HCT116 (cell line): ENCODE measurements around the gene SLC35B2. TPM values are rescaled to one million over a fixed set of nuclear protein-coding genes. Genes with fewer than 3 reads are reported as not detected.

Experiments
- ATAC-seq: fragments of 200-7000 bp; cut with Tn5 transposase; 2 replicates; pipeline ENCODE4 v1.9.1; 2020; ENCODE audit warnings: mild to moderate bottlenecking, moderate library complexity
- BruUV-seq: library from RNA; stranded (reverse); fragments of 400-500 nt; replicated peaks from 2 replicates; lab custom pipeline; 2021; lab: Mats Ljungman, UMichigan
- CTCF ChIA-PET: fragments of 300-600 bp; sonication (Branson Sonifier 250); formaldehyde crosslinking; loops from one replicate; lab custom pipeline; 2021; ENCODE audit warnings: antibody characterized with exemption; lab: Charles Lee
- POLR2A ChIA-PET: fragments of 300-600, 350-600 bp; sonication (Branson Sonifier 250); formaldehyde crosslinking; loops from one replicate; lab custom pipeline; 2021; ENCODE audit warnings: antibody characterized with exemption; lab: Charles Lee
- RAD21 ChIA-PET, 2 experiments: fragments of 300-600 bp; sonication (Branson Sonifier 250); formaldehyde crosslinking; loops; one replicate each; lab custom pipeline; 2023; ENCODE audit warnings: low total read pairs in 2 of 2; ENCODE audit not compliant: uncharacterized antibody in 2 of 2, unreplicated experiment in 2 of 2, low non-redundant PET in 1 of 2; lab: Charles Lee
- DNase-seq: peaks from one replicate; pipeline ENCODE4 v3.0.0-alpha.2; 2010; ENCODE audit warnings: low read depth, low spot score
- H2AFZ ChIP-seq: fragments of 200-600 bp; shearing (Covaris generic), sonication (generic); 2 replicates; pipeline ENCODE4 v1.6.1; 2017; ENCODE audit warnings: low read depth, mixed run types, mixed read lengths, antibody characterized with exemption, low read length; ENCODE audit not compliant: poor library complexity, severe bottlenecking
- H3K27ac ChIP-seq: 2 replicates; pipeline ENCODE4 v1.5.1; 2012; ENCODE audit warnings: low read depth, low read length
- H3K27me3 ChIP-seq: fragments of 200-600 bp; sonication (generic); 2 replicates; pipeline ENCODE4 v1.6.1; 2016; ENCODE audit warnings: mixed run types, low read length, mixed read lengths; ENCODE audit not compliant: insufficient read depth
- H3K36me3 ChIP-seq, 2 experiments: fragments of 200-500 bp in 1 of 2; fragments of 200-600 bp in 1 of 2; sonication (Bioruptor generic) in 1 of 2; sonication (generic) in 1 of 2; 2 replicates each; pipeline versions ENCODE4 v1.5.1 to v1.6.1; 2014 to 2016; ENCODE audit warnings: low read length in 2 of 2, inconsistent platforms in 1 of 2, mixed read lengths in 1 of 2, mixed run types in 1 of 2; ENCODE audit not compliant: insufficient read depth in 2 of 2, control insufficient read depth in 1 of 2
- H3K4me1 ChIP-seq, 2 experiments: fragments of 200-600 bp in 1 of 2; sonication (generic) in 1 of 2; 2 replicates each; pipeline versions ENCODE4 v1.5.1 to v1.6.1; 2012 to 2017; ENCODE audit warnings: low read length in 2 of 2, inconsistent platforms in 1 of 2, mild to moderate bottlenecking in 1 of 2, mixed read lengths in 1 of 2, mixed run types in 1 of 2, moderate library complexity in 1 of 2; ENCODE audit not compliant: insufficient read depth in 2 of 2, control insufficient read depth in 1 of 2
- H3K4me2 ChIP-seq: fragments of 200-600 bp; sonication (generic); 2 replicates; pipeline ENCODE4 v1.6.1; 2017; ENCODE audit warnings: mixed run types, low read length, mixed read lengths
- H3K4me3 ChIP-seq, 2 experiments: fragments of 200-600 bp in 1 of 2; sonication (generic) in 1 of 2; replicated peaks in 1 of 2; 2 replicates each; pipeline ENCODE4 v1.5.1; 2011 to 2016; ENCODE audit warnings: low read length in 2 of 2, control low read depth in 1 of 2, low read depth in 1 of 2, mild to moderate bottlenecking in 1 of 2, mixed read lengths in 1 of 2, mixed run types in 1 of 2
- H3K79me2 ChIP-seq: fragments of 200-600 bp; sonication (generic); 2 replicates; pipeline ENCODE4 v1.6.1; 2017; ENCODE audit warnings: mild to moderate bottlenecking, mixed run types, low read length, moderate library complexity, mixed read lengths; ENCODE audit not compliant: insufficient read depth
- H3K9ac ChIP-seq: fragments of 200-600 bp; sonication (generic); 2 replicates; pipeline ENCODE4 v1.6.1; 2016; ENCODE audit warnings: low read length, mixed read lengths
- H3K9me2 ChIP-seq: fragments of 200-600 bp; sonication (generic), shearing (Covaris generic); 2 replicates; pipeline ENCODE4 v1.6.1; 2017; ENCODE audit warnings: mixed run types, mild to moderate bottlenecking, moderate library complexity; ENCODE audit not compliant: insufficient read depth
- H3K9me3 ChIP-seq, 2 experiments: fragments of 200-500 bp in 1 of 2; fragments of 200-600 bp in 1 of 2; sonication (Bioruptor generic) in 1 of 2; sonication (generic) in 1 of 2; 2 replicates each; pipeline ENCODE4 v1.6.1; 2014 to 2017; ENCODE audit warnings: low read length in 2 of 2, mixed read lengths in 2 of 2, inconsistent platforms in 1 of 2, low read depth in 1 of 2, mild to moderate bottlenecking in 1 of 2, mixed run types in 1 of 2, moderate library complexity in 1 of 2; ENCODE audit not compliant: control insufficient read depth in 1 of 2, insufficient read depth in 1 of 2
- H4K20me1 ChIP-seq: fragments of 200-600 bp; sonication (generic), shearing (Covaris generic); 2 replicates; pipeline ENCODE4 v1.6.1; 2017; ENCODE audit warnings: mixed run types, mild to moderate bottlenecking, moderate library complexity; ENCODE audit not compliant: insufficient read depth
- CEBPB ChIP-seq: IDR thresholded peaks from 2 replicates; pipeline ENCODE4 v1.6.1; 2012; ENCODE audit warnings: low read depth
- CTCF ChIP-seq, 3 experiments: fragments of 200-600 bp in 1 of 3; sonication (generic) in 1 of 3; IDR thresholded peaks in 2 of 3; conservative IDR thresholded peaks in 1 of 3; 2 replicates each; pipeline ENCODE4 v1.5.1; 2012 to 2017; ENCODE audit warnings: low read depth in 2 of 3, low read length in 2 of 3, antibody characterized with exemption in 1 of 3, borderline replicate concordance in 1 of 3, control low read depth in 1 of 3, mild to moderate bottlenecking in 1 of 3, mixed read lengths in 1 of 3, mixed run types in 1 of 3, moderate library complexity in 1 of 3; ENCODE audit not compliant: insufficient read depth in 1 of 3
- EZH2phosphoT487 ChIP-seq: fragments of 200-600 bp; IDR thresholded peaks from 2 replicates; pipeline ENCODE4 v1.6.1; 2018; ENCODE audit warnings: antibody characterized with exemption, borderline replicate concordance
- RAD21 ChIP-seq: IDR thresholded peaks from 2 replicates; pipeline ENCODE4 v1.6.1; 2012; ENCODE audit warnings: low read depth, mild to moderate bottlenecking
- SIN3A ChIP-seq: IDR thresholded peaks from 2 replicates; pipeline ENCODE4 v1.6.1; 2012; ENCODE audit warnings: low read depth
- ZFX ChIP-seq: fragments of 450-650 bp; IDR thresholded peaks from 2 replicates; pipeline ENCODE4 v1.6.1; 2017
- intact Hi-C: fragments of 100-400 bp; cut with micrococcal nuclease; formaldehyde crosslinking; loops from 2 replicates; pipeline ENCODE4 v1.10.0; 2022
- total RNA-seq: library from RNA; stranded (reverse); gene quantifications from one replicate; pipeline ENCODE4 v1.2.1, GENCODE V29; 2021; ENCODE audit not compliant: unreplicated experiment
- TF ChIP-seq, protein P1 (sequence below): IDR thresholded peaks from 2 replicates; pipeline ENCODE4 v1.6.1; 2012
- TF ChIP-seq, protein P2 (sequence below): IDR thresholded peaks from 2 replicates; pipeline ENCODE4 v1.6.1; 2012

Gene SLC35B2
- total RNA-seq, 1 experiment from 2014 or later, result 50.5 TPM

DNA sequence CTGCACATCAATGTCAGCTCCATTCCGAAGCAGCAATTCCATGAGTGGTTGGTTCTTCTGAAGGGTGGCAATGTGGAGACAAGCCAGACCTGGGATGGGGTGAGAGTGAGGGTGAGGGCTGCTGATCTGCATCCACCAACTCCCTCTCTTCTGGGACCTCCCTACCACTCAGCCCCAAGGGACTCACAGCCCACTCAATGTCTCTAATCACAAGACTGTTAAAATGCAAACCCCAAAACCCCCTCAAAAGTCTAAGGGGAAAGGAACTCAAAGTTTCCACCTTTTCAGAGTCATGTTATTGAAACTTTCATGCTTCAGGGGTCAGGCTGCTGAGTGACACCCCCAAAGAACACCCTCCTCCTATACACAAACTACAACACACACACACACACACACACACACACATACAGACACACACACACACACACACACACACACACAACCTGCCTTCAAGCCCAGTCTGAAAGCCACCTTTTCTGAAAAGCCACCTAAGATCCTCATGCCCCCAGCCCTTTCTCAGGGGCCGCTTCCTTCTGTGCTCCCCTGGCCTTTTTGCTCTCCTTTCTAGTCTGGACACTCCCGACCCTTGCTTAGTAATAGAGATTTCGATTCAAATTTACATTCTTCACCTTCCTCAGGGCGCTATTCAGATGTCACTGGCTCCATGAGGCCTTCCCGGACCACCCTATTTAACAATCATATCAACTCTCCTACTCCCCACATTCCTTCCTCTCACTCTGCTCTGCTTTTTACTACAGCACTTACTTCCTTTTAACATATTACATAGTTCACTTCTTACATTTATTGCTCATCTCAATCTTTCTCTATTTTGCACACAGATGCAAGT is 3.3 kb upstream of the SLC35B2 start:
- TF ChIP-seq, protein P1, sequence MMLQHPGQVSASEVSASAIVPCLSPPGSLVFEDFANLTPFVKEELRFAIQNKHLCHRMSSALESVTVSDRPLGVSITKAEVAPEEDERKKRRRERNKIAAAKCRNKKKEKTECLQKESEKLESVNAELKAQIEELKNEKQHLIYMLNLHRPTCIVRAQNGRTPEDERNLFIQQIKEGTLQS, result no peak
- no peak for TF ChIP-seq SIN3A
- no peak for TF ChIP-seq CTCF (IDR thresholded peaks at IDR 0.05 in 2 of 3, conservative IDR thresholded peaks at IDR 0.05 in 1 of 3; ENCODE audit: borderline replicate concordance in 1 of 3, insufficient read depth in 1 of 3, low read depth in 2 of 3, low read length in 2 of 3)
- no peak for TF ChIP-seq RAD21
- TF ChIP-seq, protein P2, sequence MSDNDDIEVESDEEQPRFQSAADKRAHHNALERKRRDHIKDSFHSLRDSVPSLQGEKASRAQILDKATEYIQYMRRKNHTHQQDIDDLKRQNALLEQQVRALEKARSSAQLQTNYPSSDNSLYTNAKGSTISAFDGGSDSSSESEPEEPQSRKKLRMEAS, result no peak
- TF ChIP-seq CEBPB, result no peak
- no peak for TF ChIP-seq EZH2phosphoT487
- no peak for TF ChIP-seq ZFX
- peaks cover 10 to 39% of the 10 kb centered on the region in 2 experiments for H3K4me1 ChIP-seq
- H3K9me2 ChIP-seq, result no peaks in the 10 kb centered on the region
- intact Hi-C loops, result no loop called here
- no peak overlapping the region for H3K27ac ChIP-seq
- ChIA-PET RAD21 (no interaction called here), CTCF (no interaction called here), POLR2A (no interaction called here)
- H2AFZ ChIP-seq, result no peak overlapping the region
- no TSS peak for BruUV-seq
- no peak overlapping the region for H3K4me3 ChIP-seq
- DNase-seq (no peak), ATAC-seq (no peak)
- H3K27me3 ChIP-seq, result no peaks in the 10 kb centered on the region
- H3K79me2 ChIP-seq, result peaks cover 36% of the 10 kb centered on the region
- no peak overlapping the region for H3K9ac ChIP-seq
- no peaks in the 10 kb centered on the region for H3K9me3 ChIP-seq
- peaks cover 4 to 10% of the 10 kb centered on the region in 2 experiments; a peak in 2 of 4 replicates for H3K36me3 ChIP-seq
- no peak overlapping the region for H3K4me2 ChIP-seq
- peaks cover 2% of the 10 kb centered on the region; the same call in 1 of the 2 replicates for H4K20me1 ChIP-seq
